ENCODE measurements around the gene CREBRF. TPM values are rescaled to one million over a fixed set of nuclear protein-coding genes. Genes with fewer than 3 reads are reported as not detected.

CREBRF gene
- total and polyA plus RNA-seq, 2 donors (not counting 1 experiment from before 2014, with no cell fraction given) = 29.7 to 89.7 TPM

GRCh38 chr5:173159256-173159655, 103.1 kb downstream of the CREBRF start:
- Histone ChIP-seq H3K4me3 (ENCODE audit: control extremely low read depth in 1 of 5, extremely low read depth in 1 of 5, insufficient read depth in 1 of 5, low read depth in 2 of 5, low read length in 4 of 5) (no peak overlapping the region), H3K9ac (ENCODE audit: low read length) (no peak overlapping the region), H3K4me2 (replicated peaks; ENCODE audit: low read depth, low read length, poor library complexity, severe bottlenecking) (no peak overlapping the region), H4K20me1 (ENCODE audit: control insufficient read depth, insufficient read depth, low read length, poor library complexity, severe bottlenecking) (no peaks in the 10 kb centered on the region), H3K36me3 (replicated peaks in 1 of 2; ENCODE audit: control extremely low read depth in 1 of 2, control insufficient read depth in 1 of 2, extremely low read depth in 1 of 2, insufficient read depth in 2 of 2, low read length in 1 of 2) (peaks cover 0 to 62% of the 10 kb centered on the region in 2 experiments), H3K4me1 (ENCODE audit: control insufficient read depth in 2 of 2, insufficient read depth in 2 of 2, low read length in 2 of 2) (no peaks in the 10 kb centered on the region), H3K27ac (ENCODE audit: low read length in 2 of 2) (no peak overlapping the region), H2AFZ (ENCODE audit: insufficient read depth, low read depth, low read length, poor library complexity, severe bottlenecking) (no peak overlapping the region), H3K79me2 (ENCODE audit: control insufficient read depth, insufficient read depth, low read length) (no peaks in the 10 kb centered on the region), H3K27me3 (replicated peaks in 1 of 4; ENCODE audit: control extremely low read depth in 1 of 4, control insufficient read depth in 3 of 4, insufficient read depth in 4 of 4, low read length in 3 of 4) (no peaks in the 10 kb centered on the region), H3K9me3 (ENCODE audit: control extremely low read depth in 1 of 3, control insufficient read depth in 2 of 3, insufficient read depth in 1 of 3, low read length in 2 of 3) (no peaks in the 10 kb centered on the region)
- intact Hi-C loops (cut with micrococcal nuclease) = no loop called here
- no peak for DNase-seq
- ATAC-seq (ENCODE audit: low read depth) = no peak
- H3K9me3 Mint-ChIP-seq (ENCODE audit: insufficient read depth) = no peaks in the 10 kb centered on the region
- H3K27me3 Mint-ChIP-seq = no peaks in the 10 kb centered on the region
- TF ChIP-seq EZH2 (IDR thresholded peaks at IDR 0.05; ENCODE audit: borderline replicate concordance, insufficient read depth, low read depth, low read length, poor library complexity, severe bottlenecking) (no peak), CTCF (IDR thresholded peaks at IDR 0.05) (no peak)
- no peak overlapping the region for H3K4me3 Mint-ChIP-seq
- 87% methylated on average over 3 of the region's 3 CpGs for WGBS (ENCODE audit: insufficient coverage)
- no peak overlapping the region for H3K27ac Mint-ChIP-seq
- H3K4me1 Mint-ChIP-seq = no peaks in the 10 kb centered on the region
- CTCF ChIA-PET = no interaction called here
- POLR2A ChIA-PET = no interaction called here

GRCh38 chr5:173161148-173161547, 105.0 kb downstream of the CREBRF start:
- DNase-seq (no peak), ATAC-seq (ENCODE audit: low read depth) (no peak)
- Histone ChIP-seq H2AFZ (ENCODE audit: insufficient read depth, low read depth, low read length, poor library complexity, severe bottlenecking) (no peak overlapping the region), H3K4me2 (replicated peaks; ENCODE audit: low read depth, low read length, poor library complexity, severe bottlenecking) (no peak overlapping the region), H4K20me1 (ENCODE audit: control insufficient read depth, insufficient read depth, low read length, poor library complexity, severe bottlenecking) (no peaks in the 10 kb centered on the region), H3K27me3 (replicated peaks in 1 of 4; ENCODE audit: control extremely low read depth in 1 of 4, control insufficient read depth in 3 of 4, insufficient read depth in 4 of 4, low read length in 3 of 4) (no peaks in the 10 kb centered on the region), H3K9ac (ENCODE audit: low read length) (no peak overlapping the region), H3K4me1 (ENCODE audit: control insufficient read depth in 2 of 2, insufficient read depth in 2 of 2, low read length in 2 of 2) (no peaks in the 10 kb centered on the region), H3K27ac (ENCODE audit: low read length in 2 of 2) (no peak overlapping the region), H3K9me3 (ENCODE audit: control extremely low read depth in 1 of 3, control insufficient read depth in 2 of 3, insufficient read depth in 1 of 3, low read length in 2 of 3) (no peaks in the 10 kb centered on the region), H3K79me2 (ENCODE audit: control insufficient read depth, insufficient read depth, low read length) (no peaks in the 10 kb centered on the region), H3K4me3 (ENCODE audit: control extremely low read depth in 1 of 5, extremely low read depth in 1 of 5, insufficient read depth in 1 of 5, low read depth in 2 of 5, low read length in 4 of 5) (no peak overlapping the region), H3K36me3 (replicated peaks in 1 of 2; ENCODE audit: control extremely low read depth in 1 of 2, control insufficient read depth in 1 of 2, extremely low read depth in 1 of 2, insufficient read depth in 2 of 2, low read length in 1 of 2) (peaks cover 0 to 47% of the 10 kb centered on the region in 2 experiments)
- Mint-ChIP-seq H3K27ac (no peak overlapping the region), H3K4me3 (no peak overlapping the region), H3K27me3 (no peaks in the 10 kb centered on the region), H3K4me1 (no peaks in the 10 kb centered on the region), H3K9me3 (ENCODE audit: insufficient read depth) (no peaks in the 10 kb centered on the region)
- WGBS (ENCODE audit: insufficient coverage) = 100% methylated on average over 5 of the region's 5 CpGs
- POLR2A ChIA-PET = no interaction called here
- TF ChIP-seq EZH2 (IDR thresholded peaks at IDR 0.05; ENCODE audit: borderline replicate concordance, insufficient read depth, low read depth, low read length, poor library complexity, severe bottlenecking) (no peak), CTCF (IDR thresholded peaks at IDR 0.05) (no peak)
- intact Hi-C loops (cut with micrococcal nuclease) = no loop called here
- CTCF ChIA-PET = no interaction called here

All from B cell (primary cell).